Measurements from ENCODE around the gene CEP128. TPM values are rescaled to one million over a fixed set of nuclear protein-coding genes. Genes with fewer than 3 reads are reported as not detected.

The CEP128 gene
- total RNA-seq, 1 experiment from 2014 or later: 16.7 TPM

DNA sequence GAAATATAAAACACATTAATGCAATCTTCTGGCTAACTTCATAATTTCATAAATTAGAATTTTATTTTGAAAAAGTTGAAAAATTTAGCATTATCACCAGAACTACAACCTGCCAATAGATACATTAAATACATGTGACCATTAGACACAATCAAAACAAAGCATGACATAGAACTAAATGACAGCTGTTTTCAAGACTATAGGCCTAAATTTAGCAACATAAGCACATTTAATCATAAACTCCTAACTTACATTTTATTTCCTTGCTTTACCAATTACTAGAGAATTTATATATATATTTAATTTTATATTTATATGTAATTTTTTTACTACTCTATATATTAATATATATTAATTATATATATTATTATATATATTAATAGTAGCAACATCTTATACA is 165.4 kb downstream of the CEP128 start:
- POLR2A ChIA-PET: no interaction called here
- Mint-ChIP-seq H3K9me3 (ENCODE audit: unreplicated experiment) (no peaks in the 10 kb centered on the region), H3K27me3 (ENCODE audit: insufficient read depth, unreplicated experiment) (no peaks in the 10 kb centered on the region), H3K4me1 (ENCODE audit: low read depth, unreplicated experiment) (no peaks in the 10 kb centered on the region), H3K27ac (ENCODE audit: unreplicated experiment) (no peak overlapping the region), H3K4me3 (ENCODE audit: unreplicated experiment) (no peak overlapping the region), H3K36me3 (ENCODE audit: insufficient read depth, unreplicated experiment) (no peaks in the 10 kb centered on the region)
- H3K9me3 ChIP-seq: no peaks in the 10 kb centered on the region
- CTCF ChIA-PET: no interaction called here
- no peaks in the 10 kb centered on the region for H3K27me3 ChIP-seq (replicated peaks; ENCODE audit: control insufficient read depth, insufficient read depth, low read length)
- no peak for DNase-seq
- intact Hi-C loops (cut with micrococcal nuclease; ENCODE audit: unreplicated experiment): no loop called here
- no peaks in the 10 kb centered on the region for H3K4me1 ChIP-seq
- no TSS peak for BruUV-seq (replicated peaks)
- no peaks in the 10 kb centered on the region; the same call in 1 of the 2 replicates for H3K36me3 ChIP-seq (ENCODE audit: control insufficient read depth, insufficient read depth, low read length)
- TF ChIP-seq, protein P1, sequence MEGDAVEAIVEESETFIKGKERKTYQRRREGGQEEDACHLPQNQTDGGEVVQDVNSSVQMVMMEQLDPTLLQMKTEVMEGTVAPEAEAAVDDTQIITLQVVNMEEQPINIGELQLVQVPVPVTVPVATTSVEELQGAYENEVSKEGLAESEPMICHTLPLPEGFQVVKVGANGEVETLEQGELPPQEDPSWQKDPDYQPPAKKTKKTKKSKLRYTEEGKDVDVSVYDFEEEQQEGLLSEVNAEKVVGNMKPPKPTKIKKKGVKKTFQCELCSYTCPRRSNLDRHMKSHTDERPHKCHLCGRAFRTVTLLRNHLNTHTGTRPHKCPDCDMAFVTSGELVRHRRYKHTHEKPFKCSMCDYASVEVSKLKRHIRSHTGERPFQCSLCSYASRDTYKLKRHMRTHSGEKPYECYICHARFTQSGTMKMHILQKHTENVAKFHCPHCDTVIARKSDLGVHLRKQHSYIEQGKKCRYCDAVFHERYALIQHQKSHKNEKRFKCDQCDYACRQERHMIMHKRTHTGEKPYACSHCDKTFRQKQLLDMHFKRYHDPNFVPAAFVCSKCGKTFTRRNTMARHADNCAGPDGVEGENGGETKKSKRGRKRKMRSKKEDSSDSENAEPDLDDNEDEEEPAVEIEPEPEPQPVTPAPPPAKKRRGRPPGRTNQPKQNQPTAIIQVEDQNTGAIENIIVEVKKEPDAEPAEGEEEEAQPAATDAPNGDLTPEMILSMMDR (IDR thresholded peaks at IDR 0.05; ENCODE audit: insufficient read depth in 1 of 2, low read depth in 1 of 2, low read length in 1 of 2, severe bottlenecking in 1 of 2, unreplicated experiment in 1 of 2): no peak
- H3K4me3 ChIP-seq (ENCODE audit: low read depth, low read length): no peak overlapping the region

DNA sequence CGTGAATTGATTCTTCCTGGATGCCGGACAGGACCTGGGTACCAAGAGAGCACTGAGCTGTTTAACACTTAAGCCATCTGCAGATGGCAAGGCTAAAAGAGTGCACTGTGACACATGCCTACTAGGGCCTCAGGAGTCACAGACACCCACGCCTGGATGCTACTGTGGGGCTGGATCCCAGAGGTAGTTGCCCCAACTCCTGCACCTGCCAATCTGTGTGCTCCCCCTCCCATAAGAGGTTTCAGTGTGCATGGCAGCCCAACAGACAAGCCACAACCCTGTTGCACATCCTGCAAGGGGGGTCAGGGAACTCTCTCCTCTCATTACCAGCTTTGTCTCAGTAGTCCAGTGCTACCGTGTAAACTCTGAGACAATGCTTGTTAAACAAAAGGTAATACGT is 169.0 kb downstream of the CEP128 start:
- no peak overlapping the region for H3K4me3 Mint-ChIP-seq (ENCODE audit: unreplicated experiment)
- no peaks in the 10 kb centered on the region for H3K4me1 ChIP-seq
- no peak overlapping the region for H3K27ac Mint-ChIP-seq (ENCODE audit: unreplicated experiment)
- TF ChIP-seq, protein P1 (IDR thresholded peaks at IDR 0.05; ENCODE audit: insufficient read depth in 1 of 2, low read depth in 1 of 2, low read length in 1 of 2, severe bottlenecking in 1 of 2, unreplicated experiment in 1 of 2): no peak
- DNase-seq: no peak
- no peak overlapping the region for H3K4me3 ChIP-seq (ENCODE audit: low read depth, low read length)
- H3K27me3 ChIP-seq (replicated peaks; ENCODE audit: control insufficient read depth, insufficient read depth, low read length): no peaks in the 10 kb centered on the region
- no peaks in the 10 kb centered on the region for H3K36me3 Mint-ChIP-seq (ENCODE audit: insufficient read depth, unreplicated experiment)
- intact Hi-C loops (cut with micrococcal nuclease; ENCODE audit: unreplicated experiment): no loop called here
- no TSS peak for BruUV-seq (replicated peaks)
- H3K27me3 Mint-ChIP-seq (ENCODE audit: insufficient read depth, unreplicated experiment): no peaks in the 10 kb centered on the region
- H3K9me3 Mint-ChIP-seq (ENCODE audit: unreplicated experiment): no peaks in the 10 kb centered on the region
- no peaks in the 10 kb centered on the region for H3K9me3 ChIP-seq
- H3K4me1 Mint-ChIP-seq (ENCODE audit: low read depth, unreplicated experiment): no peaks in the 10 kb centered on the region
- H3K36me3 ChIP-seq (ENCODE audit: control insufficient read depth, insufficient read depth, low read length): no peaks in the 10 kb centered on the region; the same call in 1 of the 2 replicates
- ChIA-PET POLR2A (no interaction called here), CTCF (no interaction called here)

DNA sequence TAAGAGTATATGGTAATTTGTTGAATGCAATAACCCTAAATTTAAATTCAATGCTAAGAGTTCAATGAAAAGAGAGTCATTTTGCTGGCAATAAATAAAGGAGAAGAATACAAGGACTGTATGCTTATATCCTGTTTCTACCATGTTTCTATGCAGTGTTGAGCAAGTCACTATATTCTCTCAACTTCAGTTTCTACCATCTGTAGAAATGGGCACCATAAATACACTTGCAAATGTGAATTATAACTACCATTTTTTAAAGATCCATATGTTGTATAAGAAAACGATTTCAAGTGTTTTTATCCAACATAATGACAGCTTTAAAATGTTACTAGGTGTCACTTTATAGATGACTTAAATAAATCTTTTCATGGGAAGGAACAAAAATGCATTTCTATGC is 170.3 kb downstream of the CEP128 start:
- CTCF ChIA-PET: interaction anchor here (0.9 kb wide), 1 partner anchor 715 kb away, joined by 3 read pairs; no protein-coding TSS in a partner anchor
- no peak overlapping the region for H3K27ac Mint-ChIP-seq (ENCODE audit: unreplicated experiment)
- no peaks in the 10 kb centered on the region for H3K27me3 Mint-ChIP-seq (ENCODE audit: insufficient read depth, unreplicated experiment)
- no peak overlapping the region for H3K4me3 Mint-ChIP-seq (ENCODE audit: unreplicated experiment)
- H3K36me3 Mint-ChIP-seq (ENCODE audit: insufficient read depth, unreplicated experiment): no peaks in the 10 kb centered on the region
- no peaks in the 10 kb centered on the region for H3K9me3 Mint-ChIP-seq (ENCODE audit: unreplicated experiment)
- Histone ChIP-seq H3K9me3 (no peaks in the 10 kb centered on the region), H3K4me3 (ENCODE audit: low read depth, low read length) (no peak overlapping the region), H3K4me1 (no peaks in the 10 kb centered on the region), H3K27me3 (replicated peaks; ENCODE audit: control insufficient read depth, insufficient read depth, low read length) (no peaks in the 10 kb centered on the region), H3K36me3 (ENCODE audit: control insufficient read depth, insufficient read depth, low read length) (no peaks in the 10 kb centered on the region)
- BruUV-seq (replicated peaks): no TSS peak
- POLR2A ChIA-PET: no interaction called here
- H3K4me1 Mint-ChIP-seq (ENCODE audit: low read depth, unreplicated experiment): no peaks in the 10 kb centered on the region
- DNase-seq: no peak
- intact Hi-C loops (cut with micrococcal nuclease; ENCODE audit: unreplicated experiment): no loop called here
- TF ChIP-seq, protein P1 (IDR thresholded peaks at IDR 0.05; ENCODE audit: insufficient read depth in 1 of 2, low read depth in 1 of 2, low read length in 1 of 2, severe bottlenecking in 1 of 2, unreplicated experiment in 1 of 2): no peak

Data from Caco-2 (cell line).